Neural crest cell (in vitro differentiated cells): ENCODE results near the gene RFLNA. TPM values are rescaled to one million over a fixed set of nuclear protein-coding genes. Genes with fewer than 3 reads are reported as not detected.
A peak's percentile ranks its signal among the peaks of the same experiment; 100 is the strongest.

Source experiments
- DNase-seq: peaks from one replicate; pipeline ENCODE4 v3.0.0; 2021; ENCODE audit warnings: low read depth, mixed read lengths, low spot score
- H3K27ac Mint-ChIP-seq: one replicate; pipeline ENCODE4 v1.8.0; 2021; ENCODE audit warnings: mild to moderate bottlenecking, mixed read lengths; ENCODE audit not compliant: unreplicated experiment
- H3K27me3 Mint-ChIP-seq: 2 replicates; pipeline ENCODE4 v1.8.0; 2021; ENCODE audit warnings: low read depth, mild to moderate bottlenecking, mixed read lengths
- H3K36me3 Mint-ChIP-seq: 2 replicates; pipeline ENCODE4 v1.8.0; 2021; ENCODE audit warnings: low read depth, mild to moderate bottlenecking, mixed read lengths
- H3K4me1 Mint-ChIP-seq: 2 replicates; pipeline ENCODE4 v1.8.0; 2021; ENCODE audit warnings: mixed read lengths
- H3K4me3 Mint-ChIP-seq: one replicate; pipeline ENCODE4 v1.8.0; 2021; ENCODE audit warnings: mild to moderate bottlenecking, mixed read lengths
- H3K9me3 Mint-ChIP-seq: 2 replicates; pipeline ENCODE4 v1.8.0; 2021; ENCODE audit warnings: mixed read lengths
- CTCF ChIP-seq: fragments of 200-600 bp; sonication (generic); conservative IDR thresholded peaks from 2 replicates; pipeline ENCODE4 v1.5.0; 2021; ENCODE audit warnings: antibody characterized with exemption, mild to moderate bottlenecking
- total RNA-seq: library from RNA; stranded (reverse); gene quantifications from 2 replicates; pipeline ENCODE4 v1.2.1, GENCODE V29; 2021

RFLNA gene
- total RNA-seq, 1 donor from 2014 or later: 2.8 TPM

- H3K36me3 Mint-ChIP-seq: no peaks in the 10 kb centered on the region
- peaks cover 46% of the 10 kb centered on the region for H3K4me1 Mint-ChIP-seq
- TF ChIP-seq CTCF: no peak
- H3K27me3 Mint-ChIP-seq: peaks cover 37% of the 10 kb centered on the region
- no peaks in the 10 kb centered on the region for H3K9me3 Mint-ChIP-seq
- peak overlapping the region; percentile 29 for H3K4me3 Mint-ChIP-seq
- H3K27ac Mint-ChIP-seq: no peak overlapping the region
- DNase-seq: no peak
Observed at GRCh38 chr12:124292385-124292784, 2.5 kb upstream of the RFLNA start.

- no peaks in the 10 kb centered on the region for H3K36me3 Mint-ChIP-seq
- TF ChIP-seq CTCF: no peak
- peaks cover 44% of the 10 kb centered on the region for H3K4me1 Mint-ChIP-seq
- no peak for DNase-seq
- H3K27ac Mint-ChIP-seq: no peak overlapping the region
- H3K9me3 Mint-ChIP-seq: no peaks in the 10 kb centered on the region
- no peak overlapping the region for H3K4me3 Mint-ChIP-seq
- H3K27me3 Mint-ChIP-seq: peaks cover 48% of the 10 kb centered on the region
Observed at GRCh38 chr12:124293286-124294003, 1.4 kb upstream of the RFLNA start.

- H3K27ac Mint-ChIP-seq: no peak overlapping the region
- H3K4me3 Mint-ChIP-seq: peak overlapping the region; percentile 54
- no peaks in the 10 kb centered on the region for H3K9me3 Mint-ChIP-seq
- peaks cover 24% of the 10 kb centered on the region for H3K4me1 Mint-ChIP-seq
- peaks cover 60% of the 10 kb centered on the region for H3K27me3 Mint-ChIP-seq
- no peak for DNase-seq
- TF ChIP-seq CTCF: no peak
- no peaks in the 10 kb centered on the region for H3K36me3 Mint-ChIP-seq
Observed at GRCh38 chr12:124295431-124296058, 652 bp downstream of the RFLNA start.

- no peak for TF ChIP-seq CTCF
- no peaks in the 10 kb centered on the region for H3K9me3 Mint-ChIP-seq
- peaks cover 63% of the 10 kb centered on the region for H3K27me3 Mint-ChIP-seq
- DNase-seq: no peak
- H3K36me3 Mint-ChIP-seq: no peaks in the 10 kb centered on the region
- no peak overlapping the region for H3K27ac Mint-ChIP-seq
- H3K4me3 Mint-ChIP-seq: peak overlapping the region; percentile 71
- H3K4me1 Mint-ChIP-seq: peaks cover 24% of the 10 kb centered on the region
Observed at GRCh38 chr12:124296295-124296915, 1.5 kb downstream of the RFLNA start.

GRCh38 chr12:124296916-124297351 lies 2.0 kb downstream of the RFLNA start:
- Mint-ChIP-seq H3K4me1 (peaks cover 19% of the 10 kb centered on the region), H3K4me3 (peak overlapping the region; percentile 71), H3K27me3 (peaks cover 65% of the 10 kb centered on the region), H3K9me3 (no peaks in the 10 kb centered on the region), H3K36me3 (no peaks in the 10 kb centered on the region), H3K27ac (no peak overlapping the region)
- no peak for DNase-seq
- TF ChIP-seq CTCF: no peak
